Measurements from ENCODE around the gene GCG. TPM values are rescaled to one million over a fixed set of nuclear protein-coding genes. Genes with fewer than 3 reads are reported as not detected.

Gene GCG
- total RNA-seq, 1 donor from 2014 or later = not detected

DNA sequence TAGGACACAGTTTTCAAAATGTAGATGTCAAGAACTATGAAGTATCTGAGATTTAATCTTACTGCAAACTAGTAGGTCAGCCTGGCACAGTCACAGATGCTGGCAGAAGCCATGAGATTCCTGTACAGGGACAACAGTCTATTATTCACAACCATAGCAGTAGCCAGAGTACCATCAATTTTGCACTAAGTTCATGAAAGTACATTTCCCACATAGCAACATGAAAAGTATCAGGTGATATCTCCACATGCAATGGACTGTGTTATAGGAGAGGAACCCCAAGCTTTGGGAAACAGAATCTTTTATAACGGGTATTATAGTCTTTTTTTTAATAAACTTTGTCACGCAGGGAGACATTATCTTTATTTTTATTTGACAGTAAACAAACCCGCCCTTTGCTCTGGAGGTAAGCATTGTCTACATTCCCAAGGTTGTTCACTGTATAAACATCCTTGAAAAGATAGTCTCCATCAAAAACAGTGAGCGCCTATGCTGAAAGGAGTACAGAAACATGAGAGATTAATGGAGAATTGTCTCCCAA is 44.6 kb downstream of the GCG start:
- FAIRE-seq (no peak), DNase-seq (ENCODE audit: low read depth) (no peak)
- Histone ChIP-seq H3K36me3 (ENCODE audit: control insufficient read depth, insufficient read depth, low read length) (no peaks in the 10 kb centered on the region), H3K27me3 (ENCODE audit: control insufficient read depth, insufficient read depth, low read length) (no peaks in the 10 kb centered on the region), H3K4me3 (ENCODE audit: low read depth, low read length) (no peak overlapping the region)
- TF ChIP-seq, protein P1, sequence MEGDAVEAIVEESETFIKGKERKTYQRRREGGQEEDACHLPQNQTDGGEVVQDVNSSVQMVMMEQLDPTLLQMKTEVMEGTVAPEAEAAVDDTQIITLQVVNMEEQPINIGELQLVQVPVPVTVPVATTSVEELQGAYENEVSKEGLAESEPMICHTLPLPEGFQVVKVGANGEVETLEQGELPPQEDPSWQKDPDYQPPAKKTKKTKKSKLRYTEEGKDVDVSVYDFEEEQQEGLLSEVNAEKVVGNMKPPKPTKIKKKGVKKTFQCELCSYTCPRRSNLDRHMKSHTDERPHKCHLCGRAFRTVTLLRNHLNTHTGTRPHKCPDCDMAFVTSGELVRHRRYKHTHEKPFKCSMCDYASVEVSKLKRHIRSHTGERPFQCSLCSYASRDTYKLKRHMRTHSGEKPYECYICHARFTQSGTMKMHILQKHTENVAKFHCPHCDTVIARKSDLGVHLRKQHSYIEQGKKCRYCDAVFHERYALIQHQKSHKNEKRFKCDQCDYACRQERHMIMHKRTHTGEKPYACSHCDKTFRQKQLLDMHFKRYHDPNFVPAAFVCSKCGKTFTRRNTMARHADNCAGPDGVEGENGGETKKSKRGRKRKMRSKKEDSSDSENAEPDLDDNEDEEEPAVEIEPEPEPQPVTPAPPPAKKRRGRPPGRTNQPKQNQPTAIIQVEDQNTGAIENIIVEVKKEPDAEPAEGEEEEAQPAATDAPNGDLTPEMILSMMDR (IDR thresholded peaks at IDR 0.05; ENCODE audit: insufficient read depth, low read length, severe bottlenecking) = no peak

DNA sequence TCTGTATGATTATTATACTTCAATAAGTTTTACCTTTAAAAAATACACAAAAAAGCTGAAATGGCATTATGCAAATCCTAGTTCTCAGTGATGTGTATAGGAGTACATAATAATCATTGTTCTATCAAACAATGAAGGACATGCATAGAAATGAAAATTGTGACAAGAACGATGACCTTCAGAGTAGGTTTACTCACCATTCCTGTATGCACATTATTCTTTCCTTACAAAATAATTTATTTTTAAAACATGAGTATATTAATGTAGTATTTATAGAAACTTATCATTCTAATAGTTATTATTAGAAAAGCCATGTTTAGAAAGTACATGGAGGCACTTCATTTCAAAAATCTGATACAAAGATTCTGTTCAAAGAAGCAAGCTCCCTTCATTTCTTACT is 45.3 kb downstream of the GCG start:
- TF ChIP-seq, protein P1 (IDR thresholded peaks at IDR 0.05; ENCODE audit: insufficient read depth, low read length, severe bottlenecking) = no peak
- no peak for DNase-seq (ENCODE audit: low read depth)
- Histone ChIP-seq H3K36me3 (ENCODE audit: control insufficient read depth, insufficient read depth, low read length) (no peaks in the 10 kb centered on the region), H3K4me3 (ENCODE audit: low read depth, low read length) (no peak overlapping the region), H3K27me3 (ENCODE audit: control insufficient read depth, insufficient read depth, low read length) (no peaks in the 10 kb centered on the region)
- no peak for FAIRE-seq

DNA sequence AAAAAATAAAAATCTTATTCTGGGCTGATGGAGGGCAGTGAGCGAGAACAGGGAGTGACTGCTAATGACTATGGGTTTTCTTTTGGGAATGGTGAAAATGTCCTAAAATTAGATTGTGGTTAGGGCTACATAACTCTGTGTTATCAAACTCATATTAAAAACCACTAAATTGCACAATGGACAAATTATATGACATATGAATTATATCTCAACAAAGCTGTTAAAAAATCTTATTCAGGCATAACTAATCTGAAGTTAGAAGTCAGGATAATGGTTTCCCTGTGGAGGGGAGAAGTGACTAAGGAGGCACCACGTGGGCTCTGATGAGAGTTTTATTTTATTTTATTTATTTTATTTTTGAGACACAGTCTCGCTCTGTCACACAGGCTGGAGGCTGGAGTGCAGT is 45.9 kb downstream of the GCG start:
- Histone ChIP-seq H3K4me3 (ENCODE audit: low read depth, low read length) (no peak overlapping the region), H3K36me3 (ENCODE audit: control insufficient read depth, insufficient read depth, low read length) (no peaks in the 10 kb centered on the region), H3K27me3 (ENCODE audit: control insufficient read depth, insufficient read depth, low read length) (no peaks in the 10 kb centered on the region)
- TF ChIP-seq, protein P1 (IDR thresholded peaks at IDR 0.05; ENCODE audit: insufficient read depth, low read length, severe bottlenecking) = no peak
- FAIRE-seq (no peak), DNase-seq (ENCODE audit: low read depth) (no peak)

DNA sequence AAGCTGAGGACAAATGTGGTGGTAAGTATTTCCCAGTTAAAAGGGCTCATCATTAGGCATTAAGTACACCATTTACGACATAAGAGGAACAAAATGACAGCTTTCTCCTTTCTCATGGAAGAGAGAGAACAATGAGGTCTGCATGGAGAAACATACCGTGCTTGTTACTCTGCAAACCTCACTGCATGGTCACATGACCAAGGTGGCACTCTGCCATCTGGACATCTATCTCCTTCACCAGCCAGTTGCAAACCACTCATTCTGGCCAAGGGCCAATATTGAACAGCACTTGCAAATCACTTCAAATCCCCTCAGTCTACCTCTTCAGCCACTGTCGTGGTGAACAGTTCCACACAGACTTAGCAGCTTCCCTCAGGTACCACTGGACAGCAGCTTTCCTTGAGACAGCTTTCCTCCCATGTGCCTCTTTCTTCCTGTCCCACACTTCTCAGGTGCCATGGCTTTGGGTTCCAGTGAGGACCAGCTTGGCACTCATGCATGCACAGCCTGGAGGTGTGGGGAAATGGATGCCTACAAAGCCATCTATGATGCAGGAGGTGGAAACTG is 48.5 kb downstream of the GCG start:
- no peak for DNase-seq (ENCODE audit: low read depth)
- no peaks in the 10 kb centered on the region for H3K36me3 ChIP-seq (ENCODE audit: control insufficient read depth, insufficient read depth, low read length)
- FAIRE-seq = no peak

DNA sequence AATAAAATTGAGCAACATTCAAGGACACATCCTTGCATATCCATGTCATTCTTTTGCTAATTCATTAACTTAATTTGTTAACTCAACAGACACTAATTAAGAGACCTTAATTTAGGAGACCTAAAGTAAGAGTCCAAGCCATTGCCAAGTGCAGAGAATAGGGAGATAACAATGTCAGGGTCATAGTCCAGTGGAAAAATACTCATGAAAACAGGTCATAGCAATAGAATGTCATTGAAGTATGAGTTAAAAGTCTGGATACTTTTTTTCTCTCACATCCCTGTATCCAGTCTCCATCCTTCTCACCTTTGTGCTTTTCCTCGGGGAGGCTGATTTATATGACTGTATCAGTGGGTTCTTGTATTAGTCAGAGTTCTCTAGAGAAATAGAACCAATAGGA is 51.5 kb downstream of the GCG start:
- no peaks in the 10 kb centered on the region for H3K36me3 ChIP-seq (ENCODE audit: control insufficient read depth, insufficient read depth, low read length)
- no peak overlapping the region for H3K4me3 ChIP-seq (ENCODE audit: low read depth, low read length)
- H3K27me3 ChIP-seq (ENCODE audit: control insufficient read depth, insufficient read depth, low read length) = no peaks in the 10 kb centered on the region
- TF ChIP-seq, protein P1 (IDR thresholded peaks at IDR 0.05; ENCODE audit: insufficient read depth, low read length, severe bottlenecking) = no peak
- FAIRE-seq (no peak), DNase-seq (ENCODE audit: low read depth) (no peak)

More for the DNA sequence above, 48.5 kb downstream of the GCG start:
- Histone ChIP-seq H3K27me3 (ENCODE audit: control insufficient read depth, insufficient read depth, low read length) (no peaks in the 10 kb centered on the region), H3K4me3 (ENCODE audit: low read depth, low read length) (no peak overlapping the region)
- TF ChIP-seq, protein P1 (IDR thresholded peaks at IDR 0.05; ENCODE audit: insufficient read depth, low read length, severe bottlenecking) = no peak

GRCh38 chr2:162099836-162100235 is 52.2 kb downstream of the GCG start:
- FAIRE-seq (no peak), DNase-seq (ENCODE audit: low read depth) (no peak)
- H3K4me3 ChIP-seq (ENCODE audit: low read depth, low read length) = no peak overlapping the region
- H3K27me3 ChIP-seq (ENCODE audit: control insufficient read depth, insufficient read depth, low read length) = no peaks in the 10 kb centered on the region
- H3K36me3 ChIP-seq (ENCODE audit: control insufficient read depth, insufficient read depth, low read length) = no peaks in the 10 kb centered on the region
- TF ChIP-seq, protein P1 (IDR thresholded peaks at IDR 0.05; ENCODE audit: insufficient read depth, low read length, severe bottlenecking) = no peak

Data from bronchial epithelial cell (primary cell).